ENCODE results near the gene AK5.

The AK5 gene, protein sequence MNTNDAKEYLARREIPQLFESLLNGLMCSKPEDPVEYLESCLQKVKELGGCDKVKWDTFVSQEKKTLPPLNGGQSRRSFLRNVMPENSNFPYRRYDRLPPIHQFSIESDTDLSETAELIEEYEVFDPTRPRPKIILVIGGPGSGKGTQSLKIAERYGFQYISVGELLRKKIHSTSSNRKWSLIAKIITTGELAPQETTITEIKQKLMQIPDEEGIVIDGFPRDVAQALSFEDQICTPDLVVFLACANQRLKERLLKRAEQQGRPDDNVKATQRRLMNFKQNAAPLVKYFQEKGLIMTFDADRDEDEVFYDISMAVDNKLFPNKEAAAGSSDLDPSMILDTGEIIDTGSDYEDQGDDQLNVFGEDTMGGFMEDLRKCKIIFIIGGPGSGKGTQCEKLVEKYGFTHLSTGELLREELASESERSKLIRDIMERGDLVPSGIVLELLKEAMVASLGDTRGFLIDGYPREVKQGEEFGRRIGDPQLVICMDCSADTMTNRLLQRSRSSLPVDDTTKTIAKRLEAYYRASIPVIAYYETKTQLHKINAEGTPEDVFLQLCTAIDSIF

DNA sequence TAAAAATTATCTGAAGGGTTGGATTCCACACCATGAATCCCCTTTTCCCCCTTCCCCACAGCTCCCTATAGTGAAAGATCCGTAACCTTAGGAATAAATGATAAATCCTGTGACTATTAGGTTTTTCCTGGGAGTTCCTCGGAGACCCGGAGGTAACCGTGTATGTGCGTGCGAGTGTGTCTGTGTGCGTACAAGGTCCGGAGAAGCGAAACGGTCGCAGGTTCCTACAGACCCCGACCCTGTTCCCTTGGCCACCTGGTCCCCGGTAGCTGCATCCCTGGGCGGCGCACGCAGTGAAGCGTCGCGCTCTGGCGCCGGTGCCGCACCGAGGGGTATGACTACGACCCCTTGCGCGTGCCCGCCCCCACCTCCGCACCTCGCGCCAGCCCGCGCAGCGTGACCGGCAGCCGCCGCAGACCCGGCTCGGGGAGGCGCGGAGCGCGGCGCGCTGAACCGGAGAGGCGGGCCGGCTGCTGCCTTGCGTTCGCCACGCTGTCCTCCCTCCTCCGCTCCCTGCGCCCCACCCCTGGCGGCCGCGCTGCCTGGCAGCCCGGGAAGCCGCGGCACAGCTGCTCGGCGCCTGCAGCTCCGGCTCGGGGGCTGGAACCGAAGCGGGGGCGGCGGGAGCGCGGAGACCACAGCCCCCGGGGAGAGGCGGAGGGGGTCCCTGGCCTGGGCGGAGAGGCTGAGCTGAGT is at the start of gene AK5:
Gene AK5 (plus strand): TSS at position 529 of the 696 bp plus-strand sequence. CDS start 295 bp downstream, outside the sequence.
- DNase-seq: peak in 1 of 2 donors; percentile 26

GRCh38 chr1:77232829-77233228 is 49.0 kb upstream of the AK5 start:
- DNase-seq: no peak

DNA sequence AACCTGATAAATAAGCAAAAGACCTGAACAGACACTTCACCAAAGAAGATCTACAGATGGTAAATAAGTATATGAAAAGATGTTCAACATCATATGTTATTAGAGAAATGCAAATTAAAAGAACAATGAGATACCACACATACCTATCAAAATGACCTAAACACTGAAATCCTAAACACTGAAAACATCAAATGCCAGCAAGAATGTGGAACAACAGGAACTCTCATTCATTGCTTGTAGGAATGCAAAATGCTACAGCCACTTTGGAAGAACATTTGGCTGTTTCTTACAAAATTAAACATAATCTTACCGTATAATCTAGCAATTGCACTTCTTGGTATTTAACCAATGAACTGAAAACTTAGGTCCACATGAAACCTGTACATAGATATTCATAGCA is 47.7 kb upstream of the AK5 start:
- DNase-seq: no peak

- DNase-seq: no peak
These were observed 46.9 kb upstream of the AK5 start for GRCh38 chr1:77234943-77235342.

DNA sequence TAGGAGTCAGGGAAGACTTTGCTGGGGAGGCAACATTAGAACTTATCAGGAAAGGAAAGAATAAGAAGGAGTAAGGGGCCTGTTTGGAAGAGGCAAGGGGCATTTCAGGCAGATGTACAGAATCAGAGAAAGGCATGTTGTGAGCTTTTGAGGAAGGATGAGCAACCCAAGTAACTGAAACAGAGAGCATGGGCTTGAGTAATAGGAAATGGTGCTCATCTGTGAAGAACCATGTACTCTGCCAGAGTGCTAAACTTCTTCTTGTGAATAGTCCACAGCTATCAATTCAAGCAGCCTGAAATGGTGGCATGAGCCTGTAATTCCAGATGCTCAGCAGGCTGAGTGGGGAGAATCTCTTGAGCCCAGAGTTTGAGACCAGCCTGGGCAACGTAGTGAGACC is 43.4 kb upstream of the AK5 start:
- DNase-seq: peak; percentile 18 to 25

GRCh38 chr1:77239311-77239710 is 42.5 kb upstream of the AK5 start:
- DNase-seq: no peak

GRCh38 chr1:77245830-77246229 is 36.0 kb upstream of the AK5 start:
- no peak for DNase-seq

DNA sequence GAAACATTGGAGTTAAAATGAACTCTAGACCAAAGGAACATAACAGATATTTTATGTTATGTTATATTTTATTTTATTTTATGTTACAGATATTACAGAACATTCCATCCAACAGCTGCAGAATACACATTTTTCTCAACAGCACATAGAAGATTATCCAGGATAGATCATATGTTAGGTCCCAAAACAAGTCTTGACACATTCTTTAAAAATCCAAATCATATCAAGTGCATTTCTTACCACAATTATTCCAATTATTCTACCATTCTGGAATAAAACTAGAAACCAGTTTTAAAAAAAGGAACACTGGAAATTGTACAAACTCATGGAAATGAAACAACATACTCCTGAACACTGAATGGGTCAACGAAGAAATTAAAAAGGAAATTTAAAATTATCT is 31.7 kb upstream of the AK5 start:
- DNase-seq: no peak

- no peak for DNase-seq
These were observed 28.6 kb upstream of the AK5 start for GRCh38 chr1:77253211-77253610.

DNA sequence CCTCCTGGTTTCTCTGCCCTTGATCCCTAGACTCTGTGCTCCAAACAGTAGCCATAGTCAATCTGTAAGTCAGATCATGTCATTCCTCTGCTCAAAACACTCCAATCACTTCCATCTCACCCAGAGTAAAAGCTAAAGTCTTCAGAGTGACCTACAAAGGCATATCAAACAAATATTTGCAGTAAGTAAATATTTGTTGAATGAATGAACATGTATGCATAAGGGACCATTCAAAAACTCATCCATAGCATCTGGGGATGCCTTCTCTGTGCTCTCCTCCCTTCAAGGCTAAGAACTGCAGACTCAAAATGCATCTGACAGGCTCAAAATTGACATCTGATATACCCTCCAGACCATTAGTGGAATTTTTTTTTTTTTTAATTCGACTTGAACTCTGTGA is 18.1 kb upstream of the AK5 start:
- DNase-seq: no peak

GRCh38 chr1:77265180-77265579 is 16.6 kb upstream of the AK5 start:
- DNase-seq: no peak

GRCh38 chr1:77267035-77267434 is 14.8 kb upstream of the AK5 start:
- DNase-seq: no peak

DNA sequence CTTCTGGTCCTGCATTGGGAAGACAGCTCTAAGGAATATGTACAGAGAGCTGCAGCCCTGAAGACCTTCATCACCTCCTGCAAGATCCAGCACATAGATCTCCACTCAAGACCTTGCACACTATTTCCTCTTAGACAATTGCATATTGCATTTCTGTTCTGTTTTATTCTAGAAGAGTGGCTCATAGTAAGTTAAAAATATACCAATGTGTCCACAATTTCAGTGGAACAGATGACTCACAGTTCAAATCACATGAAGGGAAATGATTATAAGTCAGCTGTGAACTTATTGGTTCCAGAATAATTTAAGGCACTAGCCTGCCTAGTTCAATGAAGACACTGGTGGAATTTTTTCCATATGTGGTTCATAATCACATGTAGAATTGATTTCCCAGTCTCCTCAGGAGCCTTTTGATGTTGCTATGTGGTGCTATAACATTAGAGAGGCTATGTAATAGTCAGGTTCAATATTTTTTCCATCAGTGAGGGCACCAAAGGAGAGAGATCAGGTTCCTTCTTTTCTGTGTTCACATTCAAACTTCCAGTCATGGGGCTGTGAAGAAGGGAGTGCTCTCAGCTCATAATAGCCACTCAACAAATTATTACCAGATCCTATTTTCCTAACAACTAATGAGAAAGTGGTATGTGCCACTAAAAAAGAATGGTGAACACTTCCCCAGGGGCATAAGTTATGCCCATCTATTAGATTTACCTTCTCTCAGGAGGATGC is 9.8 kb upstream of the AK5 start:
- DNase-seq: peak; percentile 39 to 81

- DNase-seq: peak; percentile 14 to 28
These were observed 7.9 kb upstream of the AK5 start for GRCh38 chr1:77273891-77274290.

DNA sequence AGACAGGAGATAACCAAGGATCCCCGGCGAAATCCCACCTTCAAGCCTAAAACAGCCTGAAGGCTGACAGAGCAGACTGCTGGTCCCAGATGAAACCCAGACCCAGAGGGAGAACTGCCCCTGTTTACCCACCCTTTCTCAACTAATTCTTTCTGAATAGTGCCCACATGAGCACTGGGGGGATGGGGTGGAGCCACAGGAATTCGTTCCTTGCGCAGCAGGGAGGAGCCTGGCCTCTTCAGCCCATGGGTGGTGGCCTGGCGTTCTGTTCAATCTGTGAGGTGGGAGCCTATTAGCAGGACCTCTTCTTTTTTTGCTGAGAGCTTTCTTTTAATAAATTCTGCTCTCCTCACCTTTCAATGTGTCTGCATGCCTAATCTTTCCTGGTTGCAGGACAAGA is 6.6 kb upstream of the AK5 start:
- DNase-seq: no peak

DNA sequence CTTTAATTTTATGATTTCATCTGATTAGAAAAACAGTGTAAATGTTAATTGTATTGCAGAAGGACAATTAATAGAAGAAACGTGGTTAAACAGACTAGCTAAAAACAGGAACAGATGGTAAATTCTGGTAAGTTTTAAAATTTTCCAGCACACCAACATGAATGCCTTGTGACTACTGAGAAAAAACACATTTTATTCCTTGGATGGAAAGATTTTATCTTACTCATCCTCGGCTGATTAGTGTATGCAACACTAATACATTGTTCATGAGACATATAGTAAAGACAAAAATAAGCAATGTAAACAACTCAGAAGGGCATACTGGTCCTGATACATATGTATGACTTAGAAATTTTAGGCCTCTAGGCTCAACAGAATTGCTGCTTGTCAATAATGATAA is 4.9 kb upstream of the AK5 start:
- DNase-seq: peak in 1 of 2 donors; percentile 55

DNA sequence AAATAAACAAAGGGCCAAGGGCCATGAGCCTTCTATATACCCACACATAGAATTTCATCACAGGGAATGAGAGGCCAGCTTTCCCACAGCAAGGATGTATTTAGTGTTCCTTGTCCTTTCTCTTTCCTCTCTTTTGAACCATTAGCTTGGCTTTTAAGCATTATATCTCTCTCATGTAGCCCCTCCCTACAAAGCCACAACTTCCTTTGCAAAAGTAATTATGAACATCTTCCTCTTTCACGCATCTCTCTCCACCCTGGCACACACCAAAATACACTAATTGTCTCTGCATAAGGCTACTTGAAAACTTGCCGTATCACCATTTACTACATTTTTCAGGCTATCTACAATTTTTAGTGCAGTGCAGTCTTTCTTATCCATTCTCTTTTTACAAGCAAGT is 1.9 kb upstream of the AK5 start:
- peak in 1 of 2 donors; percentile 26 for DNase-seq

DNA sequence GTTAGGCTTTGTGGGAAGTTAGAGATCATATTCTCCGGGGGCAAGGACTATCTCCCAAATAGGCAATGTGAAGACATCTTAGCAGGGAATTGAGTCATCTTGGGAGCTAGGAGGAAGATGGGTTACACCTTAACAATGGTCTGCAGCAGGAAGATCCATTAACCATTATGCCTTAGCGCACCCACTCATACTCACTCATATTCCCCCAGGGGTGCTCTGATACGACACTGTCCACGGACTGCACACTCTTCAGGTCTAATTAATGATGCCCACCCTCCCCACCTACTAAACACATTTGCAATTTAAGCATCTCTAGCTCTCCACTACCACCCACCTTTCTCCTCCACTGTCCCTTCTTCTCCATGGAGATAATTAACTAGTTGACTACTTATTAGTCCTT is 857 bp upstream of the AK5 start:
- no peak for DNase-seq

- no peak for DNase-seq
These were observed 507 bp downstream of the AK5 start for GRCh38 chr1:77282187-77282865.

- DNase-seq: peak in 1 of 2 donors; percentile 22
These were observed 1.2 kb downstream of the AK5 start for GRCh38 chr1:77282866-77283539.

DNA sequence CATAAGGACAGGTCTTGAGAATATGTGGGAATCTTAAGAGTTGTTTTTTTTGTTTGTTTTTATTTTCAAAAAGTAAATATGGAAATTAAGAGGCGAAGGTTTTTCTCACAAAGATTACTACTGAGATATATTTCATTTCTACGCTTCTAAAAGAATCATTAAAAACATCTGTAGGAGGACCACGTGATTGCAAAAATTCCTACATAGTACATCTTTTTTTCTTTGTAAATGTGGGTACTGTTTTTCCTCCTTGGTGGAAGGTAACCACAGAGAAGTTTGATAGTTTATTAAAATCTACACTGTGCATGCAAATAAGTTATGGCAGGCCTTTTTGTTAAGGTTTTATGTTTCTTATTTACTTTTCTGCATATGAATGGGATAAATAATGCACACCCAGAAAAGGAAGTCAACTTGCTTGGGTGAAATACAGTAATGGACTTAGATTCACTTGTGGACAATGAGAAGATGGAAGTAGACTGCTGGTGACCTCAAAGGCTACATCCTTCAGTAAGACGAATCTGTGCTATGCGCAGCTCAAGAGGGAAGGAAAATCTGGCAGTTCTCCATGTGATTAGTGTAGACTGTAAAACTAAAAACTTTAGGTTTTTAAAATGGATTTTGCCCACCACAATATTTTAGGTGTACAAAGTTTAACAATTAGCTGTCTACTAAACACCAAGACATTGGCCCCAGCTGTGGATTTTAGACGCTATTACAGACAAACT is 2.0 kb downstream of the AK5 start:
- DNase-seq: no peak
